OCI-LY7 (cell line): ENCODE results near the gene PCDHGA1.

Experiments
- EZH2phosphoT487 ChIP-seq: fragments of 200-600 bp; sonication (generic); IDR thresholded peaks from 2 replicates; pipeline ENCODE4 v1.6.1; 2018; ENCODE audit warnings: low read depth, borderline replicate concordance, mild to moderate bottlenecking, mixed run types, antibody characterized with exemption, low read length, moderate library complexity, mixed read lengths
- TF ChIP-seq, protein P1 (sequence below): fragments of 200-600 bp; sonication (generic); conservative IDR thresholded peaks from 2 replicates; pipeline ENCODE4 v1.5.1; 2014; ENCODE audit warnings: mild to moderate bottlenecking, antibody characterized with exemption, low read length, moderate library complexity, mixed read lengths

DNA sequence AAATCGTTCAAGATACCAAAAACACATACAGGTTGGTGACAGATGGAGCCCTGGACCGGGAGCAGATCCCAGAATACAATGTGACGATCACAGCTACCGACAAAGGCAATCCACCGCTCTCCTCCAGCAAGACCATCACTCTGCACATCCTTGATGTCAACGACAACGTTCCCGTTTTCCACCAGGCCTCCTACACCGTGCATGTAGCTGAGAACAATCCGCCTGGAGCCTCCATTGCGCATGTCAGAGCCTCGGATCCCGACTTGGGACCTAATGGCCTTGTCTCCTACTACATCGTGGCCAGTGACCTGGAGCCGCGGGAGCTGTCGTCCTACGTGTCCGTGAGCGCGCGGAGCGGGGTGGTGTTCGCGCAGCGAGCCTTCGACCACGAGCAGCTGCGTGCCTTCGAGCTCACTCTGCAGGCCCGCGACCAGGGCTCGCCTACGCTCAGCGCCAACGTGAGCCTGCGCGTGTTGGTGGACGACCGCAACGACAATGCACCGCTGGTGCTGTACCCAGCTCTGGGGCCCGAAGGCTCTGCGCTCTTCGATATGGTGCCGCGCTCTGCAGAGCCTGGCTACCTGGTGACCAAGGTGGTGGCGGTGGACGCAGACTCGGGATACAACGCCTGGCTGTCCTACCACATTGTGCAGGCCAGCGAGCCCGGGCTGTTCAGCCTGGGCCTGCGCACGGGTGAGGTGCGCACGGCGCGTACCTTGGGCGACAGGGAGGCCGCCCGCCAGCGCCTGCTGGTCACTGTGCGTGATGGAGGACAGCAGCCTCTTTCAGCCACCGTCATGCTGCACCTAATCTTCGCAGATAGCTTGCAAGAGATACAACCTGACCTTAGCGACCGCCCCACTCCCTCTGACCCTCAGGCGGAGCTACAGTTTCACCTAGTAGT is 41.5 kb downstream of the PCDHGA1 start:
- TF ChIP-seq, protein P1, sequence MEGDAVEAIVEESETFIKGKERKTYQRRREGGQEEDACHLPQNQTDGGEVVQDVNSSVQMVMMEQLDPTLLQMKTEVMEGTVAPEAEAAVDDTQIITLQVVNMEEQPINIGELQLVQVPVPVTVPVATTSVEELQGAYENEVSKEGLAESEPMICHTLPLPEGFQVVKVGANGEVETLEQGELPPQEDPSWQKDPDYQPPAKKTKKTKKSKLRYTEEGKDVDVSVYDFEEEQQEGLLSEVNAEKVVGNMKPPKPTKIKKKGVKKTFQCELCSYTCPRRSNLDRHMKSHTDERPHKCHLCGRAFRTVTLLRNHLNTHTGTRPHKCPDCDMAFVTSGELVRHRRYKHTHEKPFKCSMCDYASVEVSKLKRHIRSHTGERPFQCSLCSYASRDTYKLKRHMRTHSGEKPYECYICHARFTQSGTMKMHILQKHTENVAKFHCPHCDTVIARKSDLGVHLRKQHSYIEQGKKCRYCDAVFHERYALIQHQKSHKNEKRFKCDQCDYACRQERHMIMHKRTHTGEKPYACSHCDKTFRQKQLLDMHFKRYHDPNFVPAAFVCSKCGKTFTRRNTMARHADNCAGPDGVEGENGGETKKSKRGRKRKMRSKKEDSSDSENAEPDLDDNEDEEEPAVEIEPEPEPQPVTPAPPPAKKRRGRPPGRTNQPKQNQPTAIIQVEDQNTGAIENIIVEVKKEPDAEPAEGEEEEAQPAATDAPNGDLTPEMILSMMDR, result no peak
- TF ChIP-seq EZH2phosphoT487, result no peak
